NCI-H1105 (cell line): ENCODE measurements around the gene ZNF165.
"Not testable (repeated sequence)": the region's sequence is repeated elsewhere in the genome, so short reads cannot be mapped to it uniquely, and the experiment has no call there.

Experiments used
- DNase-seq: peaks from one replicate; lab custom pipeline; 2025; lab: John Stamatoyannopoulos, UW

ZNF165 gene

DNA sequence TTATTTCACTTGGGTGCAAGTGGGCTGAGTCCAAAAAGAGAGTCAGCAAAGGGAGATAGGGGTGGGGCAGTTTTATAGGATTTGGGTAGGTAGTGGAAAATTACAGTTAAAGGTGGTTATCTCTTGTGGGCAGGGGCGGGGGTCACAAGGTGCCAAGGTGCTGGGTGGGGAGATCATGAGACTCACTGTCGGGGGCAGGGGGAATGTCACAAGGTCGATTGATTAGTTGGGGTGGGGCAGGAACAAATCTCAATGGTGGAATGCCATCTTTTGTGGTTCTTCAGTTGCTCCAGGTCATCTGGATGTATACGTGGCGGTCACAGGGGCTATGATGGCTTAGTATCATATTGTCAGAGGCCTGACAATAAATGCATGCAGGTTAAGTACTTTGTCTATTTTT is 41.9 kb downstream of the ZNF165 start:
- DNase-seq: not testable (repeated sequence)

DNA sequence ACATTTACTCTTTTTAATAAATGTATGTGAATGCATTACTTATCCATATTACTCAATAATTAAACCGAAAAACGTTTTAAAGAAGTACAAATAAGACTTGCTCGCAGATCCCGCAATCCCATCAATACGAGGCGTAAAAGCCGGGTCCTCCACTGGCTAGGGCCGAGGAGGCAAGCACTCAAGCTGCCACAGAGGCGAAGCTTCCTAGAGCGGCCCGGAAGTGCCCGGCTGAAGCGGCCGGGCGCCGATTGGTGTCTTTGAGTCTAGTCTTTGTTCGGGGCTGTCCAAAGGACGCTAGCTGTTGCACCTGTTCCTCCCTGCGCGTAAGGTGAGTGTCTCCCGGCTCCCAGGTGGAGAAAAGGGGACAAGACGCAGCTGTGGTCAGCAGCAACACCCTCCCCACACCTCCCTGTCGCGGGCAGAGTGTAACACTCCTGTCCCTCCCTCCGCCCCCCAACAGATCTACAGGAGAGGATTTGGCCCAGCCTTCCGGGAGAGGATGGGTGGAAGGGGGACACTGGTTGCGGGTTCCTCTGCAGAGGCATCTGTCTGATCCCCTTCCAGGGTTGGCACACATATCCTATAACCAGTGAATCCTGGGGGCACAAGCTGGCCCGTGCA is 44.1 kb downstream of the ZNF165 start, which contains the start of gene ZSCAN16:
TSS of gene ZSCAN16 (plus strand) at position 260 of the 621 bp plus-strand sequence. CDS start 835 bp downstream, outside the sequence.
- DNase-seq: peak; percentile 89

DNA sequence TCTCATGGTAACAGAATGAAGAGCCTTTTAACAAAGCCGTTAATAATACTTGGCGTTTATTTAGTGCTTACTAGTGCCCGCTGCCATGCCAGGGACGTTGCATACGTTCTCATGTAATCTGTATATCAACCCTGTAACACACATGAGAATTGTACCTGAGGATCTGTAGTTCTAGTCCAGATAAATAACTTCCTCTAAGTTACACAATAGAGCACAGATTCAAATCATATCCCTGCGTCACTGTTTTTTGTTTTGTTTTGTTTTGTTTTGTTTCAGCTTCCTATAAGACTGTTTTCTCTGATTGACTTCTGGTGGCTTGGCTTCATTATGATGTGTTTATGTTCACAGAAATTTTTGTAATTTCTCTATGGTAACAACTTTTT is 44.6 kb downstream of the ZNF165 start:
- no peak for DNase-seq

DNA sequence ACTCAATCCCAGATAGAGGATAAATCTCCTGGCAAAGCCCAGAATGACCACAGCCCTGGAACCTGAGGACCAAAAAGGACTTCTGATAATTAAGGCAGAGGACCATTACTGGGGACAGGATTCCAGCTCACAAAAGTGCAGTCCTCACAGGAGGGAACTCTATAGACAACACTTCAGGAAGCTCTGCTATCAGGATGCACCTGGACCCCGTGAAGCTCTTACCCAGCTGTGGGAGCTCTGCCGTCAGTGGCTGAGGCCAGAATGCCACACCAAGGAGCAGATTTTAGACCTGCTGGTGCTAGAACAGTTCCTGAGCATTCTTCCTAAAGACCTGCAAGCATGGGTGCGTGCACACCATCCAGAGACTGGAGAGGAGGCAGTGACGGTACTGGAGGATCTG is 45.0 kb downstream of the ZNF165 start:
- no peak for DNase-seq

DNA sequence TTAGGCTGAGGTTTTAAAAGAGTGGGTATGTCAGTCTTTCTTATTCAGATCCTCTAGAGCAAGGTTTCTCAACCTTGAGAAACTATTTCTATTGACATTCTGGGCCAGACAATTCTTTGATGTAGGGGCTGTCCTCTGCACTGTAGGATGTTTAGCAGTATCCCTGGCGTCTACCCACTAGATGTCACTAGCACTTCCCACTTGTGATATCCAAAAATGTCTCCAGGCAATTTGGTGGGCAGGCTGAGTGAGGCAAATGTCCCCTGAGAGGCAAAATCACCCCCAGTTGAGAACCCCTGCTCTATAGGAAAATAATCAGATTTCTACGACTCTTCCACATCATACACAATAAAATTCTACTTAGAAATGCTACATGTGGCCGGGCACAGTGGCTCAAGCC is 53.6 kb downstream of the ZNF165 start:
- DNase-seq: peak; percentile 20

DNA sequence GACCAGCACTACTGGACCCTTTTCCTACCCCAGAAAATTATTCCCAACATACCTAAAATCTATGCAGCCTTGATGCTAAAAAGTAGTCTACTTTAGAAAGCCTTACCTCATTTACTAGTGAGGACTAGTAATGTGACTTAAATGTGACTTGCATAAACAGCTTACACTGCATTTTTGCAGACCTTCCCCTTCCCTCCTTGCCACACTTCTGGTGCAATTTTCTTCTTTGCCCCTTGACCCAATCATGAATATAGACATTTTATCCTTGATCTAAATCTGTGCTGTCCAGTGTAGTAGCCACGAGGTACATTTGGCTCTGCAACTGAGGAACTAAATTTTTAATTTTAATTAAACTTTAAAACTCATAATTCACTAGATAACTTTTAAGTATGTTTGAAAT is 54.3 kb downstream of the ZNF165 start:
- DNase-seq: no peak

DNA sequence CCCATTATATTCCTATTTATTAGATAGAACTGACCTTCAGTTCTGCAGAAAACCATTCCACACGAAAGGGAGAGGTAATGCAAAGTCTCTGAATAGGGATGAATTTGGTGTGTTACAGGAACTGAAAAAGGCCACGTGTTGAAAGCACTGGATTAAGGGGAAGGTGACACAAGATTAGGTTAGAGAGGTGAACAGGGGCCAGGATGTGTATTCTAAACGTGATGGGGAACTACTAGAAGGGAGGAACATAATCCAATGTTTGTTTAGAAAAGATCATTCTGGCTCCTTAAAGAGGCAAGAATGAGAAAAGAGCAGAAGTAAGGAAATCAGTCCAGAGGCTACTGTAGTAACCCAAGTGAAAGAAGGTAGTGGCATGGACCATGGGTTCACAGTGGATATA is 55.0 kb downstream of the ZNF165 start:
- no peak for DNase-seq

DNA sequence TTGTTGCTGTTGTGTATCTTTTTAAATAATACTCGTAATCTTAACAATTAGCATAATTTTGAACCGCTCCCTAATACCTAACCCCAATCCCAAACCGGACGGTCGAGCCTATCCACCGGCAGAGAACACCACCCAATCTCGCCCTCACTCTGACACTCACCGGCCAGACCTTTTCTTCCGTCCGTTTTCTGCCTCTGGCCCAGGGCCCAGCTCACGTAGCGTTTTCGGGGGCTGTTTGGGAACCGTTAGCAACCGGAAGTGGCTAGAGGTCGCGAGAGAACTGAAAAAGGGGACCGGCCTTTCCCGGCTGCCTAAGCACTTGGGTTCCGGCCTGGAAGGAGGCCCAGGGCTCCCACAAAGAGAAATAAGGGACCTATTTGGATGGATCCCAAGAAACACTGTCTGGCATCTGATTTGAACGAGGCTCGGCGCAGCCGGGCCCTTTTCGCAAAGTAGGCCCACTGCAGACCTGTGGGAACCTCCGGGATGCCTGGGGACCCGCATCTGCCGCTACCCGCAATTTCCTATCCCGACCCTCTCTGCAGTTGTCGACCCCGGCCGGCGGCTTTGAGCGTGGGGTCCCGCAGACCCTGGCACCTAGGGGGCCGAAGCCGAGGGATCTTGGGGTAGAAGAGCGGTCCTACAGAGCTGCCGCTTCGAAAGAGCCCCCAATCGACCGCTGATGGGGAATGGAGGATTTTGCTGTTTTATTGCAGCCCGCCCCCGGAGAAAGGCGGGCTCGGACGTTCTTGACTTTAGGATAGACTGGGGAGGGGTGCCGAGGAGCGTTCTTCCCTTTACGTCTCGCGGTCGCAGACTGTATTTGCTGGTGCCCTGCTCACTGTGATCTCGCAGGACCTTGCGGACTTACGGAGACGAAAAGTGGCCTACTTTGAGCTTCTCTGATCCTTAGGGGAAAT is 56.5 kb downstream of the ZNF165 start:
- DNase-seq: peak; percentile 93

DNA sequence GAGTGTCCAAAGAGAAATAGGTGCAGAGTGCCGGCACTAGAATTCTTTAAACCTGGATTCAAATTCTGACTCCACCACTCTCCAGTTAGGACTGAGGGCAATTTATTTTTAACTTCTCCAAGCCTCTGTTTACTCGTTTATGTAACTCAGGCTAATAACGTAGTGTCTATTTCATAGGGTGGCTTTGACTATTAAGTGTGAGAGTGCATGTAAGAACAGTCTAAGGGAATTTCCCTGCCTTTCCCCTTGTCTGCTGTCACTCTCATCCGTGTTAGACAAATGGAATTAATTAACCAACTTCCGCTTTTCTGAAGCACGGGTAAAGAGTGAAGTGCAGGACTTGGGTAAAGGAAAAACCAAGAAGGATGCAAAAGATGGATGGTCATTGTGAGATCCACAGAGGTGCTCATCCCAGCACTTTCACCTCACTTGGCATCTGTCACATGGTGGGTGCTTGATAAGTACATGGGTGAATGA is 57.2 kb downstream of the ZNF165 start:
- no peak for DNase-seq
